ENCODE results near the gene WDR72.
"Not testable (repeated sequence)": the region's sequence is repeated elsewhere in the genome, so short reads cannot be mapped to it uniquely, and the experiment has no call there.

WDR72 gene

GRCh38 chr15:53588773-53589172, 170.7 kb downstream of the WDR72 start:
- no peak for DNase-seq

GRCh38 chr15:53586799-53587198, 172.7 kb downstream of the WDR72 start:
- no peak for DNase-seq

- DNase-seq, result no peak
Observed at GRCh38 chr15:53581513-53581912, 177.9 kb downstream of the WDR72 start.

- no peak for DNase-seq
Observed at GRCh38 chr15:53580366-53580765, 179.1 kb downstream of the WDR72 start.

GRCh38 chr15:53576841-53577240, 182.6 kb downstream of the WDR72 start:
- no peak for DNase-seq

GRCh38 chr15:53573091-53573490, 186.4 kb downstream of the WDR72 start:
- no peak for DNase-seq

GRCh38 chr15:53569751-53570480, 189.5 kb downstream of the WDR72 start:
- no peak for DNase-seq

- no peak for DNase-seq
Observed at GRCh38 chr15:53566912-53567311, 192.6 kb downstream of the WDR72 start.

- DNase-seq, result no peak
Observed at GRCh38 chr15:53565721-53566120, 193.7 kb downstream of the WDR72 start.

GRCh38 chr15:53564647-53565046, 194.8 kb downstream of the WDR72 start:
- no peak for DNase-seq

- DNase-seq, result no peak
Observed at GRCh38 chr15:53563627-53564026, 195.8 kb downstream of the WDR72 start.

GRCh38 chr15:53559364-53560277, 199.8 kb downstream of the WDR72 start:
- DNase-seq, result no peak

- DNase-seq, result no peak
Observed at GRCh38 chr15:53558384-53558783, 201.1 kb downstream of the WDR72 start.

- no peak for DNase-seq
Observed at GRCh38 chr15:53555226-53555625, 204.2 kb downstream of the WDR72 start.

- DNase-seq, result no peak
Observed at GRCh38 chr15:53549697-53550305, 209.7 kb downstream of the WDR72 start.

- no peak for DNase-seq
Observed at GRCh38 chr15:53548236-53548635, 211.2 kb downstream of the WDR72 start.

- not testable (repeated sequence) for DNase-seq
Observed at GRCh38 chr15:53540626-53541300, 218.7 kb downstream of the WDR72 start.

GRCh38 chr15:53539878-53540277, 219.6 kb downstream of the WDR72 start:
- DNase-seq, result no peak

GRCh38 chr15:53536479-53537120, 222.9 kb downstream of the WDR72 start:
- no peak for DNase-seq

GRCh38 chr15:53535886-53536285, 223.6 kb downstream of the WDR72 start:
- DNase-seq, result no peak

- DNase-seq, result no peak
Observed at GRCh38 chr15:53534105-53534839, 225.2 kb downstream of the WDR72 start.

GRCh38 chr15:53530761-53531160, 228.7 kb downstream of the WDR72 start:
- no peak for DNase-seq

Data from activated CD8-positive, alpha-beta memory T cell treated with anti-CD3 and anti-CD28 coated beads for 24 hours (primary cell).